OCI-LY1 (cell line): ENCODE measurements around the gene NRDE2.

ENCODE experiments used
- H2AFZ ChIP-seq: fragments of 200-600 bp; sonication (generic), shearing (Covaris generic); 2 replicates; pipeline ENCODE4 v1.6.0; 2014; ENCODE audit warnings: antibody characterized with exemption, mild to moderate bottlenecking, low read length
- H3F3A ChIP-seq: fragments of 200-600 bp; sonication (generic), shearing (Covaris generic); 2 replicates; pipeline ENCODE4 v1.6.0; 2014; ENCODE audit warnings: mild to moderate bottlenecking, antibody characterized with exemption, low read length, moderate library complexity; ENCODE audit not compliant: insufficient read depth
- H3K27ac ChIP-seq: fragments of 200-600 bp; sonication (generic); 2 replicates; pipeline ENCODE4 v1.5.1; 2014; ENCODE audit warnings: low read length, mixed run types, mild to moderate bottlenecking, low read depth; ENCODE audit not compliant: poor library complexity, severe bottlenecking
- H3K27me3 ChIP-seq: fragments of 200-600 bp; sonication (generic); 2 replicates; pipeline ENCODE4 v1.6.0; 2014; ENCODE audit warnings: antibody characterized with exemption, mild to moderate bottlenecking, low read length, moderate library complexity; ENCODE audit not compliant: insufficient read depth
- H3K36me3 ChIP-seq: fragments of 200-600 bp; sonication (generic); 2 replicates; pipeline ENCODE4 v1.6.1; 2014; ENCODE audit warnings: mild to moderate bottlenecking, antibody characterized with exemption, low read length, moderate library complexity, mixed read lengths; ENCODE audit not compliant: insufficient read depth
- H3K4me1 ChIP-seq: fragments of 200-600 bp; sonication (generic); 2 replicates; pipeline ENCODE4 v1.5.1; 2014; ENCODE audit warnings: mild to moderate bottlenecking, low read length, moderate library complexity; ENCODE audit not compliant: insufficient read depth, severe bottlenecking
- H3K4me2 ChIP-seq: fragments of 200-600 bp; sonication (generic), shearing (Covaris generic); 2 replicates; pipeline ENCODE4 v1.6.1; 2014; ENCODE audit warnings: low read length
- H3K4me3 ChIP-seq: fragments of 200-600 bp; sonication (generic); 2 replicates; pipeline ENCODE4 v1.5.1; 2014; ENCODE audit warnings: low read length, low read depth, mild to moderate bottlenecking, mixed read lengths; ENCODE audit not compliant: poor library complexity, severe bottlenecking
- H3K79me2 ChIP-seq: fragments of 200-600 bp; shearing (Covaris generic); 2 replicates; pipeline ENCODE4 v1.6.1; 2016; ENCODE audit warnings: mixed run types, low read length, mixed read lengths; ENCODE audit not compliant: insufficient read depth
- H3K9ac ChIP-seq: fragments of 200-600 bp; sonication (generic), shearing (Covaris generic); 2 replicates; pipeline ENCODE4 v1.6.1; 2014; ENCODE audit warnings: mild to moderate bottlenecking, low read length, mixed read lengths
- H3K9me2 ChIP-seq: fragments of 200-600 bp; sonication (generic), shearing (Covaris generic); 2 replicates; pipeline ENCODE4 v1.6.1; 2014; ENCODE audit warnings: low read depth, mild to moderate bottlenecking, low read length, mixed read lengths
- H3K9me3 ChIP-seq: fragments of 200-600 bp; shearing (Covaris generic); 2 replicates; pipeline ENCODE4 v1.6.1; 2014; ENCODE audit warnings: low read length, mixed read lengths
- H4K20me1 ChIP-seq: fragments of 200-600 bp; sonication (generic), shearing (Covaris generic); 2 replicates; pipeline ENCODE4 v1.6.0; 2016; ENCODE audit warnings: mild to moderate bottlenecking, low read length; ENCODE audit not compliant: insufficient read depth
- EZH2 ChIP-seq: fragments of 200-600 bp; sonication (generic), shearing (Covaris generic); IDR thresholded peaks from 2 replicates; pipeline ENCODE4 v1.8.0; 2017; ENCODE audit warnings: borderline replicate concordance, mixed run types, mild to moderate bottlenecking, antibody characterized with exemption, low read length, moderate library complexity, mixed read lengths
- TF ChIP-seq, protein P1 (sequence below): fragments of 200-600 bp; sonication (generic), shearing (Covaris generic); IDR thresholded peaks from 2 replicates; pipeline ENCODE4 v1.5.1; 2017; ENCODE audit warnings: mild to moderate bottlenecking, antibody characterized with exemption, low read length, moderate library complexity, mixed read lengths

Gene NRDE2, protein sequence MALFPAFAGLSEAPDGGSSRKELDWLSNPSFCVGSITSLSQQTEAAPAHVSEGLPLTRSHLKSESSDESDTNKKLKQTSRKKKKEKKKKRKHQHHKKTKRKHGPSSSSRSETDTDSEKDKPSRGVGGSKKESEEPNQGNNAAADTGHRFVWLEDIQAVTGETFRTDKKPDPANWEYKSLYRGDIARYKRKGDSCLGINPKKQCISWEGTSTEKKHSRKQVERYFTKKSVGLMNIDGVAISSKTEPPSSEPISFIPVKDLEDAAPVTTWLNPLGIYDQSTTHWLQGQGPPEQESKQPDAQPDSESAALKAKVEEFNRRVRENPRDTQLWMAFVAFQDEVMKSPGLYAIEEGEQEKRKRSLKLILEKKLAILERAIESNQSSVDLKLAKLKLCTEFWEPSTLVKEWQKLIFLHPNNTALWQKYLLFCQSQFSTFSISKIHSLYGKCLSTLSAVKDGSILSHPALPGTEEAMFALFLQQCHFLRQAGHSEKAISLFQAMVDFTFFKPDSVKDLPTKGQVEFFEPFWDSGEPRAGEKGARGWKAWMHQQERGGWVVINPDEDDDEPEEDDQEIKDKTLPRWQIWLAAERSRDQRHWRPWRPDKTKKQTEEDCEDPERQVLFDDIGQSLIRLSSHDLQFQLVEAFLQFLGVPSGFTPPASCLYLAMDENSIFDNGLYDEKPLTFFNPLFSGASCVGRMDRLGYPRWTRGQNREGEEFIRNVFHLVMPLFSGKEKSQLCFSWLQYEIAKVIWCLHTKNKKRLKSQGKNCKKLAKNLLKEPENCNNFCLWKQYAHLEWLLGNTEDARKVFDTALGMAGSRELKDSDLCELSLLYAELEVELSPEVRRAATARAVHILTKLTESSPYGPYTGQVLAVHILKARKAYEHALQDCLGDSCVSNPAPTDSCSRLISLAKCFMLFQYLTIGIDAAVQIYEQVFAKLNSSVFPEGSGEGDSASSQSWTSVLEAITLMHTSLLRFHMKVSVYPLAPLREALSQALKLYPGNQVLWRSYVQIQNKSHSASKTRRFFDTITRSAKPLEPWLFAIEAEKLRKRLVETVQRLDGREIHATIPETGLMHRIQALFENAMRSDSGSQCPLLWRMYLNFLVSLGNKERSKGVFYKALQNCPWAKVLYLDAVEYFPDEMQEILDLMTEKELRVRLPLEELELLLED

GRCh38 chr14:90331497-90332270, at the start of gene NRDE2:
Gene NRDE2, minus strand, starts transcription at chr14:90331941. Its CDS starts 37 bp downstream, at chr14:90331904.
- Histone ChIP-seq H4K20me1 (no peaks in the 10 kb centered on the region), H3K9me3 (no peaks in the 10 kb centered on the region), H3K4me1 (peaks cover 16% of the 10 kb centered on the region), H3K9me2 (no peaks in the 10 kb centered on the region; the same call in 1 of the 2 replicates), H3F3A (no peaks in the 10 kb centered on the region), H3K79me2 (peaks cover 25% of the 10 kb centered on the region), H3K4me2 (peak within 1 kb of the TSS; percentile 82), H3K9ac (peak within 1 kb of the TSS; percentile 76), H3K4me3 (peak within 1 kb of the TSS; percentile 75), H3K36me3 (no peaks in the 10 kb centered on the region), H3K27ac (peak within 1 kb of the TSS; percentile 64), H3K27me3 (no peaks in the 10 kb centered on the region), H2AFZ (peak within 1 kb of the TSS; percentile 9; the same call in 1 of the 2 replicates)
- no peak for TF ChIP-seq EZH2
- TF ChIP-seq, protein P1, sequence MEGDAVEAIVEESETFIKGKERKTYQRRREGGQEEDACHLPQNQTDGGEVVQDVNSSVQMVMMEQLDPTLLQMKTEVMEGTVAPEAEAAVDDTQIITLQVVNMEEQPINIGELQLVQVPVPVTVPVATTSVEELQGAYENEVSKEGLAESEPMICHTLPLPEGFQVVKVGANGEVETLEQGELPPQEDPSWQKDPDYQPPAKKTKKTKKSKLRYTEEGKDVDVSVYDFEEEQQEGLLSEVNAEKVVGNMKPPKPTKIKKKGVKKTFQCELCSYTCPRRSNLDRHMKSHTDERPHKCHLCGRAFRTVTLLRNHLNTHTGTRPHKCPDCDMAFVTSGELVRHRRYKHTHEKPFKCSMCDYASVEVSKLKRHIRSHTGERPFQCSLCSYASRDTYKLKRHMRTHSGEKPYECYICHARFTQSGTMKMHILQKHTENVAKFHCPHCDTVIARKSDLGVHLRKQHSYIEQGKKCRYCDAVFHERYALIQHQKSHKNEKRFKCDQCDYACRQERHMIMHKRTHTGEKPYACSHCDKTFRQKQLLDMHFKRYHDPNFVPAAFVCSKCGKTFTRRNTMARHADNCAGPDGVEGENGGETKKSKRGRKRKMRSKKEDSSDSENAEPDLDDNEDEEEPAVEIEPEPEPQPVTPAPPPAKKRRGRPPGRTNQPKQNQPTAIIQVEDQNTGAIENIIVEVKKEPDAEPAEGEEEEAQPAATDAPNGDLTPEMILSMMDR = no peak

GRCh38 chr14:90381011-90381786, 49.5 kb upstream of the NRDE2 start:
- Histone ChIP-seq H3K79me2 (no peaks in the 10 kb centered on the region), H3F3A (no peaks in the 10 kb centered on the region), H3K9me3 (no peaks in the 10 kb centered on the region), H3K36me3 (no peaks in the 10 kb centered on the region; the same call in 1 of the 2 replicates), H3K4me2 (peak overlapping the region; percentile 80), H3K9ac (no peak overlapping the region), H3K27ac (peak overlapping the region; percentile 81), H3K4me3 (peak overlapping the region; percentile 74), H3K27me3 (no peaks in the 10 kb centered on the region), H2AFZ (no peak overlapping the region), H3K4me1 (peaks cover 28% of the 10 kb centered on the region), H4K20me1 (no peaks in the 10 kb centered on the region), H3K9me2 (no peaks in the 10 kb centered on the region)
- TF ChIP-seq EZH2 = no peak
- TF ChIP-seq, protein P1 = no peak
